GM12878 (cell line): ENCODE results near the gene KDM2A. TPM values are rescaled to one million over a fixed set of nuclear protein-coding genes. Genes with fewer than 3 reads are reported as not detected.

Experiments
- EZH2 ChIP-seq: IDR thresholded peaks from 2 replicates; pipeline ENCODE4 v1.6.1; 2012; ENCODE audit warnings: low read depth, mild to moderate bottlenecking, control low read depth, inconsistent platforms, low read length, borderline replicate concordance; ENCODE audit not compliant: control insufficient read depth
- JUND ChIP-seq: IDR thresholded peaks from 2 replicates; pipeline ENCODE4 v1.6.1; 2012; ENCODE audit warnings: low read depth, mild to moderate bottlenecking, low read length, improper control_type of control experiment, moderate library complexity
- RAD51 ChIP-seq: fragments of 450-650 bp; IDR thresholded peaks from 2 replicates; pipeline ENCODE4 v1.6.1; 2016; ENCODE audit warnings: moderate library complexity, mild to moderate bottlenecking, inconsistent platforms
- RELA ChIP-seq: fragments of 450-650 bp; IDR thresholded peaks from 2 replicates; pipeline ENCODE4 v1.8.0; 2014; ENCODE audit warnings: borderline replicate concordance; ENCODE audit not compliant: partially characterized antibody
- polyA plus RNA-seq, 11 experiments: library from polyadenylated mRNA; depleted of rRNA in 4 of 11; unstranded in 6 of 11; stranded (reverse) in 5 of 11; fragments of >200 nt; fragmentation: Nextera tagmentation in 4 of 11; fragmentation: Illumina TruSeq in 1 of 11; extraction: Ambion mirVana in 4 of 11; extraction: Trizol in 1 of 11; gene quantifications; 1 replicate in 1 of 11; 2 replicates in 10 of 11; pipeline versions ENCODE4 v1.2.1 to v1.2.3, GENCODE V29; 2011 to 2016; ENCODE audit warnings: inconsistent platforms in 2 of 11, missing spikeins in 2 of 11, low read depth in 1 of 11
- total RNA-seq, 4 experiments: library from RNA; depleted of rRNA in 3 of 4; stranded (reverse); fragments of >200 nt in 3 of 4; fragmentation: Illumina TruSeq in 1 of 4; extraction: Trizol in 1 of 4; gene quantifications; 2 replicates each; pipeline versions ENCODE4 v1.2.1 to v1.2.3, GENCODE V29; 2013 to 2021
- TF ChIP-seq, protein P1 (sequence below), 3 experiments: IDR thresholded peaks in 2 of 3; conservative IDR thresholded peaks in 1 of 3; 2 replicates each; pipeline ENCODE4 v1.5.1; 2011; ENCODE audit warnings: low read depth in 3 of 3, low read length in 3 of 3, mild to moderate bottlenecking in 3 of 3, control low read depth in 2 of 3, moderate library complexity in 2 of 3, inconsistent platforms in 1 of 3, mixed read lengths in 1 of 3; ENCODE audit not compliant: control insufficient read depth in 2 of 3, insufficient read depth in 1 of 3; ENCODE audit errors: extremely low read depth in 1 of 3
- TF ChIP-seq, protein P2 (sequence below): fragments of 450-650 bp; formaldehyde crosslinking; IDR thresholded peaks from 2 replicates; pipeline ENCODE4 v1.4.0; 2022; ENCODE audit warnings: mild to moderate bottlenecking, moderate library complexity

Gene KDM2A
- total and polyA plus RNA-seq, 10 of the 15 experiments (the other 5 are each of a cell fraction or from before 2014, with no cell fraction given): 10.5 to 69.3 (median 41.6) TPM

- TF ChIP-seq, protein P1, sequence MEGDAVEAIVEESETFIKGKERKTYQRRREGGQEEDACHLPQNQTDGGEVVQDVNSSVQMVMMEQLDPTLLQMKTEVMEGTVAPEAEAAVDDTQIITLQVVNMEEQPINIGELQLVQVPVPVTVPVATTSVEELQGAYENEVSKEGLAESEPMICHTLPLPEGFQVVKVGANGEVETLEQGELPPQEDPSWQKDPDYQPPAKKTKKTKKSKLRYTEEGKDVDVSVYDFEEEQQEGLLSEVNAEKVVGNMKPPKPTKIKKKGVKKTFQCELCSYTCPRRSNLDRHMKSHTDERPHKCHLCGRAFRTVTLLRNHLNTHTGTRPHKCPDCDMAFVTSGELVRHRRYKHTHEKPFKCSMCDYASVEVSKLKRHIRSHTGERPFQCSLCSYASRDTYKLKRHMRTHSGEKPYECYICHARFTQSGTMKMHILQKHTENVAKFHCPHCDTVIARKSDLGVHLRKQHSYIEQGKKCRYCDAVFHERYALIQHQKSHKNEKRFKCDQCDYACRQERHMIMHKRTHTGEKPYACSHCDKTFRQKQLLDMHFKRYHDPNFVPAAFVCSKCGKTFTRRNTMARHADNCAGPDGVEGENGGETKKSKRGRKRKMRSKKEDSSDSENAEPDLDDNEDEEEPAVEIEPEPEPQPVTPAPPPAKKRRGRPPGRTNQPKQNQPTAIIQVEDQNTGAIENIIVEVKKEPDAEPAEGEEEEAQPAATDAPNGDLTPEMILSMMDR (IDR thresholded peaks at IDR 0.05 in 2 of 3, conservative IDR thresholded peaks at IDR 0.05 in 1 of 3; ENCODE audit: control insufficient read depth in 2 of 3, extremely low read depth in 1 of 3, insufficient read depth in 1 of 3, low read depth in 3 of 3, low read length in 3 of 3): no peak
- TF ChIP-seq, protein P2, sequence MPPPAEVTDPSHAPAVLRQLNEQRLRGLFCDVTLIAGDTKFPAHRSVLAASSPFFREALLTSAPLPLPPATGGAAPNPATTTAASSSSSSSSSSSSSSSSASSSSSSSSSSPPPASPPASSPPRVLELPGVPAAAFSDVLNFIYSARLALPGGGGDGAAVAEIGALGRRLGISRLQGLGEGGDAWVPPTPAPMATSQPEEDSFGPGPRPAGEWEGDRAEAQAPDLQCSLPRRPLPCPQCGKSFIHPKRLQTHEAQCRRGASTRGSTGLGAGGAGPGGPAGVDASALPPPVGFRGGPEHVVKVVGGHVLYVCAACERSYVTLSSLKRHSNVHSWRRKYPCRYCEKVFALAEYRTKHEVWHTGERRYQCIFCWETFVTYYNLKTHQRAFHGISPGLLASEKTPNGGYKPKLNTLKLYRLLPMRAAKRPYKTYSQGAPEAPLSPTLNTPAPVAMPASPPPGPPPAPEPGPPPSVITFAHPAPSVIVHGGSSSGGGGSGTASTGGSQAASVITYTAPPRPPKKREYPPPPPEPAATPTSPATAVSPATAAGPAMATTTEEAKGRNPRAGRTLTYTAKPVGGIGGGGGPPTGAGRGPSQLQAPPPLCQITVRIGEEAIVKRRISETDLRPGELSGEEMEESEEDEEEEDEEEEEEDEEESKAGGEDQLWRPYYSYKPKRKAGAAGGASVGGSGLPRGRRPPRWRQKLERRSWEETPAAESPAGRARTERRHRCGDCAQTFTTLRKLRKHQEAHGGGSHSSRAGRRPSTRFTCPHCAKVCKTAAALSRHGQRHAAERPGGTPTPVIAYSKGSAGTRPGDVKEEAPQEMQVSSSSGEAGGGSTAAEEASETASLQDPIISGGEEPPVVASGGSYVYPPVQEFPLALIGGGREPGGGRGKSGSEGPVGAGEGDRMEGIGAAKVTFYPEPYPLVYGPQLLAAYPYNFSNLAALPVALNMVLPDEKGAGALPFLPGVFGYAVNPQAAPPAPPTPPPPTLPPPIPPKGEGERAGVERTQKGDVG (CRISPR knock-in tag): no peak
- TF ChIP-seq RAD51 (no peak), JUND (no peak), EZH2 (no peak), RELA (no peak)
These were observed 183.0 kb downstream of the KDM2A start (continued) for GRCh38 chr11:67301951-67302516.
